NCI-H526 treated with DMSO at 0.1 percent for 48 hours (cell line): ENCODE measurements around the gene AKT1.
"Not testable (repeated sequence)": the region's sequence is repeated elsewhere in the genome, so short reads cannot be mapped to it uniquely, and the experiment has no call there.

Experiments used
- DNase-seq: peaks from one replicate; lab custom pipeline; 2025; lab: John Stamatoyannopoulos, UW

AKT1 gene

GRCh38 chr14:104818714-104819161 lies 23.2 kb upstream of the AKT1 start:
- DNase-seq, result no peak

DNA sequence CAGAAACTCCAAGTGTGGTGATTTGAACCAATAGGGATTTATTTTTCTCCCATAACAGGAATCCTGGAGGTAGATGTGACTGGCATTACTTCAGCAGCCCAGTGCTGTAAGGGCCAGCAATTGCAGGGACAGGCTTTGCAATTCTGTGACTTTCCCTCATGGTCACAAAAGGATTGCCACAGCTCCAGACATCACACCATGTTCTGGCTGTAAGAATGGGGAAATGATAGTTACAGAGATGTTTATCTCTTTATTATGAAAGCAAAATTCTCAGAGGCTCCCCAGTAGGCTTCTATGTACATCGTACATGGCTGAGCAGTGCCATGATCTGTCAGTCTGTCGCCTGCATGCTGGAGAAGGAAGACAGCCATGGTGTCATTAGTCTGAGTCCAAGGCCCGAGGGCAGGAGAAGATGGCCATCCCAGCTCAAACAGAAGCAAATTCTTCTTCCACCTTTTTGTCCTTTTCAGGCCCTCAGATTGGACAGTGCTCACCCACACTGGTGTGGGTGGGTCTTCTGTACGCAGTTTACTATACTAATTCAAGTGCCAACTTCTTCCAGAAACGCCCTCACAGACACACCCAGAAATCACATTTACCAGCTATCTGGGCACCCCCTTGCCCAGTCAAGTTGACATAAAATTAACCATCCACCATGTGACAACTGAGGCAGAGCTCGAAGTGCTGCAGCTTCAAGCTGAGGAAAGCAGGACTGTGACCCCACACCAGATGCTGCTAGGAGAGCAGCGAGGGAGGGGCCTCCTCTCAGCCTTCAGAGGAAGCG lies 22.6 kb upstream of the AKT1 start:
- no peak for DNase-seq

DNA sequence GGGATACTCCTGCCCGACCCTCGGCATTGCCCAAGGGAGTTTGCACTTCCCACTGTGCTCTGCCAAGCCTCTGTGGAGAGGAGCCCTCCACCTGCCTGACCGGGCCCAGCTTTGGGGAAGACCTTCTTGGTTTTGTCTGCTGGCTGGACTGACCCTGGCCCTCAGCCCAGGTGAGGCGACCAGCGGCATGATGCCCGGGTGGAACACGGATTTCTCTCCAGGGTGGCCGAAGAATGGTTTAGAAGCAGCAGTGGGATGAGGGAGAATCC lies 21.0 kb upstream of the AKT1 start:
- DNase-seq, result no peak

GRCh38 chr14:104814701-104815100 lies 19.2 kb upstream of the AKT1 start:
- not testable (repeated sequence) for DNase-seq

DNA sequence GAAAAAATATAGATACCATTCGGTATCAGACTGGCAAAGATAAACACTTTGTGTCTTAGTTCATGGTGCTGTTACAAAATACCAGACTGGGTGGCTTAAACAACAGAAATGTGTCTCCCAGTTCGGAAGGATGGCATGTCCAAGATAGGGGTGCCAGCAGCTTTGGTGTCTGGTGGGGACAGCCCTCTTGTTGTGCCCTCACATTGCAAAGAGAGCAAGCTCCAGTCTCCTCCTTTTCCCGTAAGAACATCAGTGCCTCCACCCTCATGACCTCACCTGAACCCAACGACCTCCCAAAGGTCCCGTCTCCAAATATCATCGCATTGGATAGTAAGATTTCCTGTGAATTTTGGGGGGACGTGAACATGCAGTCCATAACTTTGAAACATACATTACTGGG lies 17.7 kb upstream of the AKT1 start:
- DNase-seq, result no peak

- DNase-seq, result no peak
These were observed 14.8 kb upstream of the AKT1 start for GRCh38 chr14:104810316-104810715.

- no peak for DNase-seq
These were observed 12.9 kb upstream of the AKT1 start for GRCh38 chr14:104808456-104808855.

- DNase-seq, result no peak
These were observed 11.3 kb upstream of the AKT1 start for GRCh38 chr14:104806625-104807465.

GRCh38 chr14:104805941-104806624 lies 10.5 kb upstream of the AKT1 start:
- DNase-seq, result no peak

DNA sequence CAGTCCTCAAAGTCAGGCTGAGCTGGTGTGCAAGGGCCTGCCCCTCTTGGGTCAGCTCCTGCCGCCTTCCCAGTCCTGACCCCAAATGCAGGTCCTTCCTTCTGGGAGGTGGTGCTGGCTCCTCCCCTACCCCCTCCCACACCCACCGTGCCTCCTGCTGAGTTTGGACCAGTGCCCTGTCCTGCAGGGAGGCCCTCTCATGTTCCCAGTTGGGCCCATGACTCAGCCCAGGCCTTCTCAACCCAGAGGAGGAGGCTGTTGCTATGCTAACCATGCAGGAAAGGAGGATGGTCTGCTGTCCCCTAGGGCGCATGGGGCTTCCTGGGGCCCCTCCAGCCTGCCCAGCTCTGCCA lies 9.8 kb upstream of the AKT1 start:
- no peak for DNase-seq

DNA sequence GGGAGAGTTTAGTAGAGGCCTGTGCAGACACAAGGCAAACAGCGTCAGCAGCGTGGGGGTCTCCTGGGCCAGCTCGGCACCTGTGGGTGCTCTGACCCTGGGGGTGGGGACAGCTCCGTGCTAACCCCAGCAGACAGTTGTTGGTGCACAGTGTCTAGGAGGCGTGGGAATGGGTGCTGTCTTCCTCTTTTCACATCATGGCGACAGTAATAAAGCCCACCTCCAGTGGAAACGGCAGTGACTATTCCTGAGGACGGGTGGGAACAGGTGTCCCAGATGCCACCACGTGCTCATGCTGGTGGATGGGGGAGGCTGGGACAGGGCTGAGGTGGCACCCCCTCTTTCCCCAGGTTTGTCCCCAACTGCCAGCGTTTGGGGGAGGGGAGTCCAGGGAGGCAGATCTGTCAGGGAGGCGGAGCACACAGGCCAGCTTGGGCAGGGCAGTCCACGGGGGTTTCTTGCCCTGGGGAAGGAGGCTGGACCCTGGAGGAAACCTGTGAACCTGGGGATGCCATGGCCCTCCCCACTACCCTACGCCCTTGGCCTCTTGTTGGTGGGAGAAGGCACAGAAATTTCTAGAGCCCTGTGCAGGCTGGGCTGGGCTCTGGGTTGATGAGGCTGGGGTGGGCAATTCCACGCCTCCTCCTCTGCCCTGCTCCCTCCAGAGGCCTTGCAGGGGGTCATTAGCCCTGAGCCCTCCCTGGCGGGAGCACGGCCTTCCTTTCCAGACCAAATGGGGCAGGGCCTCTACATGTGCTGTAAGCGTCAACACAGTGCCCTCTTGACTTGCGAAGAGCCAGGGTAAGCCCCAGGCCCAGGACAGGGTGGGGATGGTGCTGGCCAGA lies 9.2 kb upstream of the AKT1 start:
- no peak for DNase-seq

DNA sequence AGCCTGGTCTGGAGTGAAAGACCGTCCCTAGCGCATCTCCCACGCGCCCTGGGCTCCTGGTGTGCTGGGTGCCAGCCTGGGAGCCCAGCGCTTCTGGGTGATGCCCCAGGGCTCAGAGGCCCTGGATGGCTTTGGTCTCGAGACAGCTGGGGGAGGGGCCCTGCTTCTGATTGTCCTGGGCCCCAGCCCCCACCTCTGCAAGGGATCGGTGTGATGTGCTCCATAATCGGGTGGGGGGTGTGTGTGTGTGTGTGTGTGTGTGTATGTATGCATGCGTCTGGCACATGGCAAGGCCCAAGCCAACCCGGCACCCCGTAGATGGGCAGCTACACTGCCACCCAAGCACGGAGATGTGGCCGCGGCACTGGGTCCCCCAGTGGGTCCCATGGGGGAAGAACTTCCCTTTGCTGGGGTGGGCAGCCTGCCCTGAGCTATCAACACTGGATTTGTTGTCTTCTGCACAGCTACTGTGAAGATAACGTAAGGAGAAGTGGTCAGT lies 8.4 kb upstream of the AKT1 start:
- DNase-seq, result no peak

- peak; percentile 44 for DNase-seq
These were observed 7.8 kb upstream of the AKT1 start for GRCh38 chr14:104803280-104803911.

- DNase-seq, result no peak
These were observed 7.0 kb upstream of the AKT1 start for GRCh38 chr14:104802394-104803184.

- peak; percentile 3 for DNase-seq
These were observed 6.2 kb upstream of the AKT1 start for GRCh38 chr14:104801520-104802393.

DNA sequence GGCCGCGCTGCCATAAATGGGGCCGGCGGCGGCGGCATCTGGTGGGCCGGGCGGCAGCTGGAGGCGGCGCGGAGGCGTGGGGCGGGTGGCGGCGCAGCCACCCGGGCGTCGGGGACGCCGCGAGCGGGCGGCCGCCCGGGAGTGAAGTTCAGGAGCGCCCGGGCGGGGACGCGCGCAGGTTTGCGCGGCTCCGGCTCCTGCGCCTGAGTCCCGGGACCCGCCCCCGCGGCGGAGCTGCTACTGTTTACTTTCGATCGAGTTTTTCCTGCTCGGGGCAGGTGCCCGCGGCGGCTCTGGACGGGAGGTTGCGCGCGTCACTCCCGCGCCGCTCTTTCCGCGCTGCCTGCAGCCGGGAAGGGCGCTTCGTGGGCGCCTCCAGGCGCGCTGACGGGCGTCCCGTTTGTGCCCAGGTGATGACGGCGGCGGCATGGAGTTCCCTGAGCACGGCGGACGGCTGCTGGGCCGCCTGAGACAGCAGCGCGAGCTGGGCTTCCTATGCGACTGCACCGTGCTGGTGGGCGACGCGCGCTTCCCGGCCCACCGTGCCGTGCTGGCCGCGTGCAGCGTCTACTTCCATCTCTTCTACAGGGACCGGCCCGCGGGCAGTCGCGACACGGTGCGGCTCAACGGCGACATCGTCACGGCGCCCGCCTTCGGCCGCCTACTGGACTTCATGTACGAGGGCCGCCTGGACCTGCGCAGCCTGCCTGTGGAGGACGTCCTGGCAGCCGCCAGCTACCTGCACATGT lies 5.4 kb upstream of the AKT1 start, which contains the start of gene ZBTB42:
Gene ZBTB42 (plus strand): TSS at position 331 of the 749 bp plus-strand sequence. CDS start 97 bp downstream, at position 428.
- DNase-seq, result peak; percentile 67

- DNase-seq, result peak; percentile 6
These were observed 4.6 kb upstream of the AKT1 start for GRCh38 chr14:104800015-104800770.
